HepG2 (cell line): Measurements from ENCODE around the gene MID1.

Experiments used
- ZNF350 ChIP-seq: sonication (generic); formaldehyde crosslinking; IDR thresholded peaks from 2 replicates; pipeline ENCODE4 v1.4.0; 2020; ENCODE audit warnings: mild to moderate bottlenecking, low read depth, missing genetic modification reagents, borderline replicate concordance
- TF ChIP-seq, protein P1 (sequence below): sonication (generic); formaldehyde crosslinking; conservative IDR thresholded peaks from 2 replicates; pipeline ENCODE4 v1.8.0; 2022; ENCODE audit warnings: missing genetic modification reagents

DNA sequence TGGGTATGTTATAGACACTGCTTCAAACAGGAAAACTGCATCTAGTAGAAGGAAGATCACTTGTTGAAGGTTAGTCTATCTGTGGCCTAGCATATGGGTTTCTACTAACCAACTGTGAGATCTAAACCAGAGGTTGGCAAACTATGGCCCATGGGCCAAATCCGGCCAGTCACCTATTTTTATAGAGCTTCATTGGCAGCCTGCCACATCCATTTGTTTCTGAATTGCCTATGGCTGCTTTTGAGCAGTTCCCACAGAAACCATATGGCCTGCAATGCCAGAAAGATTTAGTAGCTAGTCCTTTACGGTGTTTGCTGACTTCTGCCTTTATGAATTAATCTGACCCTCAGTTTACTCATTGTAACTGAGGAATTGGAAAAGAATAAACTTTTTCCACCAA, 71.1 kb downstream of the MID1 start:
- TF ChIP-seq, protein P1, sequence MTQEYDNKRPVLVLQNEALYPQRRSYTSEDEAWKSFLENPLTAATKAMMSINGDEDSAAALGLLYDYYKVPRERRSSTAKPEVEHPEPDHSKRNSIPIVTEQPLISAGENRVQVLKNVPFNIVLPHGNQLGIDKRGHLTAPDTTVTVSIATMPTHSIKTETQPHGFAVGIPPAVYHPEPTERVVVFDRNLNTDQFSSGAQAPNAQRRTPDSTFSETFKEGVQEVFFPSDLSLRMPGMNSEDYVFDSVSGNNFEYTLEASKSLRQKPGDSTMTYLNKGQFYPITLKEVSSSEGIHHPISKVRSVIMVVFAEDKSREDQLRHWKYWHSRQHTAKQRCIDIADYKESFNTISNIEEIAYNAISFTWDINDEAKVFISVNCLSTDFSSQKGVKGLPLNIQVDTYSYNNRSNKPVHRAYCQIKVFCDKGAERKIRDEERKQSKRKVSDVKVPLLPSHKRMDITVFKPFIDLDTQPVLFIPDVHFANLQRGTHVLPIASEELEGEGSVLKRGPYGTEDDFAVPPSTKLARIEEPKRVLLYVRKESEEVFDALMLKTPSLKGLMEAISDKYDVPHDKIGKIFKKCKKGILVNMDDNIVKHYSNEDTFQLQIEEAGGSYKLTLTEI (CRISPR knock-in tag): no peak
- TF ChIP-seq ZNF350 (CRISPR knock-in tag): no peak
